Measurements from ENCODE around the gene NFYB.
"Not testable (repeated sequence)": the region's sequence is repeated elsewhere in the genome, so short reads cannot be mapped to it uniquely, and the experiment has no call there.

Gene NFYB

DNA sequence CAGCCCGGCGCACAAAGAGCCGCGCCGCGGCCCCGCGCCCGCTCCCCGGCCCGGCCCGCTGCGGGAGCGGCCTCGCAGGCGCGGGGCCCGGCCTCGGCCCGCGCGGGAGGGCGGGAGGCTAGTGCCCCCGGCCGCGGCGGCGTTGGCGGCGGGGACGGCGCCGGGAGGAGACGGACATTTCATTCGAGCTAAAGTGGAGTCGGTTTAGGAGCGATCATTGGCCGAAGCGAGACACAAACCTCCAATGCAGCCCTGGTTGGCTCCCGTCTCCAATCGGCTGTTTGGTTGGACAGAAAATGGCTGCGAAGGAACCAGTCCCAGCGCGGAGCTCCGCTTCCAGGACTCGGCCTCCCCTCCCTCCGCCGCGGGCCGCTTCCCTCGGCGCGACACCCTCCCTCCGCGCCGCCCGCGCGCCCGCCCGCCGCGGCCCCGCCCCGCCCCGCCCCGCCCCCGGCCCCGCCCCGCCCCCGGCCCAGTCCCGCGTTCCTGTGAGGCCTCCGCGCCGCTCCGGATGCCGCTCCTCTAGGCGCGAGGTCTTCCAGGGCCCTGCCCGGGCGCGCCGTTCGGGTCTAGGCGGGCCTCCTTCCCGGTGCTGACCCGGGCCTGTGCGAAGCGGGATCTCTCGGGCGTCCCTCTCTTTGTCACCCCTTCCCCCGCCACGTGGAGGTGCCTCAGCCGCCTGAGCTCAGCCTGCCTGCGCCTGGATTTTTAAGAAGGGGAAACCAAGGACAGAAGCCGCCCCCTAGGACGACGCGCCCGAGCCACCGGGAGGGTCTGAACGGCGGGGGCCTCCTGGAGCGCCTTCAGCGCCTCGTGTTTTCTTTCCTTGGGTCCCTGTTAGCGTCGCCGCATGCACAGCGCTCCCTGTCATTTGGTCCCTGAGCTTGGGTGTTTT lies at the start of gene NFYB:
TSS of gene NFYB (minus strand) at position 309 of the 895 bp plus-strand sequence. CDS start 2,757 bp downstream, outside the sequence.
- peak; percentile 49 to 98 (median 89) for DNase-seq

GRCh38 chr12:104187446-104188155 lies 49.6 kb upstream of the NFYB start:
- DNase-seq, result no peak

DNA sequence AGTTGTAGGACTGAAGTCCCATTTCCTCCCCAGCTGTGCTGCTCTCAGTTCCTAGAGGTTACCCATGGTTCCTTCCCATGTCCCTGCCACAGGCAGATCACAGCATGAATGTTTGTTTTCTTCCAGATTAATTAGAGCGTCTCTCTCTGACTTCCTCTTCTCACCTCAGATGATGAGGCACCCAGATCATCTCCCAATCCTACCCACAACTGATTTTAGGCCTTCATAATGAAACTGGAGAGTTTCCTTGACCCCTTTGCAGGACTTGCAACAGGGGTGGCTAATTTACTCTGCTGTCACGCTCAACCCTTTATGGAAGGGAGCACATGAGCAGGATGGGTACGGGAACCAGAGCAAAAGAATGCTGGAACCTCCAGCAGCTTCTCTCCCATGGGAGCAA lies 45.4 kb upstream of the NFYB start:
- no peak for DNase-seq

GRCh38 chr12:104182621-104183378 lies 44.8 kb upstream of the NFYB start:
- no peak for DNase-seq

DNA sequence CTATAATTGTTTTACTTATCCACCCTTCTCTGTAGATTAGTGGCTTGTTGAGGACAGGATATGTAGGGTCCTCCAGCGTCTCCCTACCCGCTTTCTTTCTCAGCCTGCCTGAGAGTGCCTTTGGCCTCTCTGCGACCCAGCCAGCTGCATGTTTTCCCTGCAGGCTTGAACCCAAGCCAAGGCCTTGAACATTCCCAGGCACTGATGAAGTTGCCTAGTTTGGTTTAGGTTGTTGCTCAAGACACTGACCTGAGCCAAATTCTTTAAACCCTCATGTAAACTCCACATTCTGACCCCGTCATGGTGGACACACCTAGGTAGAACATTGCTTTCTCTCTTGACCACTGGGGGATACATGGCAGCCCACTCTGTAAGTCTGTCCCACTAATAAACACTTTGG lies 44.1 kb upstream of the NFYB start:
- DNase-seq, result no peak

- DNase-seq, result no peak
These were observed 43.3 kb upstream of the NFYB start for GRCh38 chr12:104181313-104181712.

DNA sequence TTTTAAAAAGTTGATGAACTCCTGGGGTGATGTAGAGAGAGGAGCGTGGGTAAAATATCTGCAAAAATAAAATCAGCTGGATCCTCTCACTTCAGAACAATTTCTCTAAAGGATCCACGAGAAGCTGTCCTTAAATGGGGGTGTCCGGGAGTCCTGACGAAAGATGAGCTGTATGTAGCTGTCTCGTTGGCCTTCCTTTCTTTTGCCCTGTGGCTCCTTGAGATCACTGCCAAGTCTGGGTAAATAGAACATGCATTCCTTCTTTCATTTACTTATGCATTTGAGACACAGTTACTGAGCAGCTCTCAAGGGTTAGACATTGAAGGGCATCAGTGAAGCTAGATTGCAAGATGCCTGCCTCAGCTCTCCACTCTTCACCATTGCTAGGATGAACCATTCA lies 42.4 kb upstream of the NFYB start:
- DNase-seq, result no peak

DNA sequence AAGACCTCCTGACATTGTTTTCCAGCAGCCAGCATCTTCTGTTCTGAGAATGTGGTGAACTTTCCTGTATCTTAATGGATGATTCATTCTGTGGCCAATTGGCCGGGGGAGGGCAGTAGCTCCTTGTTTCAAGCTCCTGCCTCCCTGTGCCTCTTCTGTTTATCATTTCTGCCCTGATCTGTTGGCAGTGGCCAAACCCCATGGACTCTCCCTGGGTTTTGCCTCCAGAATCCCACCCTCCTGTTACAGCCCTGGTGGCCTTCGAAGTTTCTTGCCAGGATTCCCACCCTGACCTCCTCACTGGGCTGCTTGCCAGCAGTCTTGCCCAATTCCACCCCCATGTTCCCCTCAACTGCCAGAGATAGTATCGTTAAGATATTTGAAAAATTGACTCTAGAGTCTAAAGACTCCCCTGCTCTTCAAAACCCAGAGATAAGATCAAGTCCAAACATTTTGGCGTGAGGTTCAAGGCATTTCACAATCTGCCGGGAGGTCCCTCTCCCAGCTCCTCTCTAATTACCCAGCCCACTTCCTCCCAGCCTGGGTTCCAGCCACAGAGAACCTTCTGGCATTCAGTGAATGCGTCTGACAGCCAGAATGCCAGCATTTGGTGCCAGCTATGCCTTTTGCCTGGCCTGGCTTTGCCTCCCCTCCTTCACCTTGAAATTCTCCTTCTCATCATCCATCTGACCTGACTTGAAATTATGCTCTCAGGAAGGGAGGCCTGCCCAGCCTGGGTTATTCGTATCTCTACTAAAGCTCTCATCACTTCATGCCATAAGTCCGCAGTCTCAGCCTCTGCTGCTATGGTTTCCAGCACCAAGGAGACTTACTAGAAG lies 39.9 kb upstream of the NFYB start:
- DNase-seq, result peak in 3 of 14 donors; percentile 11 to 37 (median 17)

DNA sequence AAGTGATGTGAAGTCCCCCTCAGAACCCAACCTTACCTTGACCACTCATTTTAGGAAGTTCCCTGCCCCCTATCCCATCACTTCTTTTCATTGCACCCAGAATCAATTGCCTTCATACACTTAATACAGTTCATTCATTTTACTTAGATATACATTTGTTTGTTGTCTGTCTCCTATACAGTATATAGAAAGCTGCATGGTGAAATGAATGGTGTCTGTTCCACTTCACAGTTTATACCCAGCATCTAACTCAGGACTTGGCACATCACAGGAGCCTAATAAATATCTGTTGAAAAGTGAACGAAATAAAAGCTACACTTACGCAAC lies 39.3 kb upstream of the NFYB start:
- no peak for DNase-seq

DNA sequence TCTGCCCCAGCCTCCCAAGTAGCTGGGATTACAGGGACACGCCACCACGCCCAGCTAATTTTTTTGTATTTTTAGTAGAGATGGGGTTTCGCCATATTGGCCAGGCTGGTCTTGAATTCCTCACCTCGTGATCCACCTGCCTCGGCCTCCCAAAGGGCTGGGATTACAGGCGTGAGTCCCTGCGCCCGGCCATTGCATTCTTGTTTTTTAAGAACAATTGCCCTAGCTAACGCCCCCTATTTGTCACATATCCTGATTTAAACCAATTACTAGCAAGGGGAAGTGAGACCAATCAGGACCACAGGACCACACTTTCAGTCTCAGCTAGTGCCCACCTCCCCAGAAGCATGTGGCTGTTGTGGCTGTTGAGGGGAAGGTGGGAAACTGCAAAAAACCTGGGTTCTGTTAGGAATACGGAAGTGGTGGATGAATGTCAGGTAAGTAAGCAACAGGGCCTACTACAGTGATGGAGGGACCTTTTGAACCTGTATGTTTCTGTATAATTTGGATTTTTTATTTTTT lies 37.8 kb upstream of the NFYB start:
- DNase-seq, result no peak

- DNase-seq, result not testable (repeated sequence)
These were observed 35.8 kb upstream of the NFYB start for GRCh38 chr12:104173804-104174203.

- no peak for DNase-seq
These were observed 34.5 kb upstream of the NFYB start for GRCh38 chr12:104172570-104172947.

- DNase-seq, result no peak
These were observed 34.0 kb upstream of the NFYB start for GRCh38 chr12:104171785-104172569.

DNA sequence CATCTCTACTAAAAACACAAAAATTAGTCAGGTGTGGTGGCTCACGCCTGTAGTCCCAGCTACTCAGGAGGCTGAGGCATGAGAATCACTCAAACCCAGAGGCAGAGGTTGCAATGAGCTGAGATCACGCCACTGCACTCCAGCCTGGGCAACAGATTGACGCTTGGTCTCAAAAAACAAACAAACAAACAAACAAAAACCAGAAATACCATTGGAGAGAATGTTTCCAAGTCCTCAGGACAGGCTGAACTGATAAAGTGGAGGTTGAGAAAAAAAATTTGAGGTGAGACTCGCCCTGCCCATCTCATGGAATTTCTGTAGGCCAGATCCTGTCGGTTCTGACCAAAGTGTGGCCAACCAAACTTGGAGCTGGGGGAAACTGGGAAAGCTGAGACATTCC lies 30.6 kb upstream of the NFYB start:
- DNase-seq, result no peak

- no peak for DNase-seq
These were observed 29.8 kb upstream of the NFYB start for GRCh38 chr12:104167519-104168458.

DNA sequence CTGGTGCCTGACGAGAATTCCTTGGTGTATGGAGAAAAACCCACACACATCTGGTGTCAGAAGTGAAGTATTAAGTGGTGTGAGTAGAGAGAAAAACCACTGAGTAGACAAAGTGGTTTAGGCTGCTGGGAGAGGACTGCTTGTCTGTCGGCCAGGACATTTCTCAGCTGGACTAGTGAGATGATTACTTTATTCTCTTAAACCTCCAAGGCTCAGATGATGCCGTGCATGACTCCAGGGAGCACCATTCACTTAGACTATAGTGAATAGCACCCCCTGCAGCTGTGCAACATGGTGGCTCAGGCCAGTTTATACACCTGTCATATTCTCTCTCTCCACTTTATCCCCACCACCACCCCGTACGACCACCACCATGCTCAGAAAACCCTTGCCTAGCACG lies 28.5 kb upstream of the NFYB start:
- DNase-seq, result no peak

DNA sequence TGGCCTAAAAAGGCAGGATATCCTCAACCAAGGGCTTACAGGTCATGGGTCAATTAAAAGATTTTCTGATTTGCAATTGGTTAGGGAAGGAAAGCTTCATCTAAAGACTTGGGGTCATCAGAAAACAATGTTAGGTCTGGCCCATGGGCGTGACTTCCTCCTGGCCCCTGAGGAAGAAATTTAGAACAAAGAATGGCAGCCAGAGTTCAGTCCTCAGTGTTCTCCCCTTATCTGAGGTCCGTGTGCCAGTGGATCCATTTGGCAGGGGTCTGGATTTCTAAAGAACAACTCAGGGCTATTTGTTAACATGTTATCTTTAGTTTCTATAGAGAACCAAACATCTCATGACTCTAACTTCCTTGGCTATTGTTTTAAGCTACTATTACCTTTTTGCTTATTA lies 27.8 kb upstream of the NFYB start:
- no peak for DNase-seq

DNA sequence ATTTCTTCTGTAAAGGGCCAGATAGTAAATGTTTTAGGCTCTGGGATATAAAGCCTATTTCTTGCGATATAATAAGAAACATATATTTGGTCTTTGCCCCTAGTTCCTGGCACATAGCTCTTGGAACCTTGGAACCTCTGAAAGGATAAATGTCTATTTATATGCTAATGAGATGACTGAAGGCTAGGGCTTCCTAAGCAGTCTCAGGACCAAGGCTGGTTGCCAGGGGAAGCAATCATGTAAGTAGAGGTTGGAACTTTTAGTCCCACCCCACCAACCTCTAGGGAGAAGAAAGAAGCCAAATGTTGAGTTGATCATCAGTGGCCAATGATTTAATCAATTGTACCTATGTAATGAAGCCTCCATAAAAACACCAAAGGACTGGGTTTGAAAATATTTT lies 26.6 kb upstream of the NFYB start:
- DNase-seq, result no peak

- no peak for DNase-seq
These were observed 25.6 kb upstream of the NFYB start for GRCh38 chr12:104163631-104164030.

DNA sequence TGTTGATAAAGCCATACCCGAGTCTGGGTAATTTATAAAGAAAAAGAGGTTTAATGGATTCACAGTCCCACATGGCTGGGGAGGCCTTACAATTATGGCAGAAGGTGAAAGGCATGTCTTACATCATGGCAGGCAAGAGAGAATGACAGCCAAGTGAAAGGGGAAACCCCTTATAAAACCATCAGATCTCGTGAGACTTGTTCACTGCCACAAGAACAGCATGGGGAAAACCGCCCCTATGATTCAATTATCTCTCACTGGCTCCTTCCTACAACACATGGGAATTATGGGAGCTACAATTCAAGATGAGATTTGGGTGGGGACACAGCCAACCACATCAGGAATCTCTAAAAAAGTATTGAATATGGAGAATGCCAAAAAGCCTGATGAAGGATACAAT lies 25.0 kb upstream of the NFYB start:
- not testable (repeated sequence) for DNase-seq

Data from C1 segment of cervical spinal cord (tissue), 14 donors.